Tibial nerve (tissue), 4 donors: ENCODE data around the gene C3orf52. TPM values are rescaled to one million over a fixed set of nuclear protein-coding genes. Genes with fewer than 3 reads are reported as not detected.

ENCODE experiments used
- DNase-seq, 2 donors: peaks; one replicate each; pipeline ENCODE4 v3.0.0-alpha.2; 2019; ENCODE audit warnings: low spot score in 2 of 2
- H3K27ac ChIP-seq, 4 donors: fragments of 200-600 bp; sonication (generic) in 3 of 4; one replicate each; pipeline ENCODE4 v1.5.1; 2017 to 2019; ENCODE audit warnings: mild to moderate bottlenecking in 1 of 4
- H3K27me3 ChIP-seq, 2 donors: fragments of 200-600 bp; sonication (generic) in 1 of 2; one replicate each; pipeline versions ENCODE4 v1.5.1 to v1.6.0; 2017 to 2019
- H3K36me3 ChIP-seq, 3 donors: fragments of 200-600 bp; sonication (generic); one replicate each; pipeline ENCODE4 v1.5.1; 2018 to 2019
- H3K4me1 ChIP-seq, 4 donors: fragments of 200-600 bp; sonication (generic) in 3 of 4; one replicate each; pipeline ENCODE4 v1.5.1; 2017 to 2019
- H3K4me3 ChIP-seq, 4 donors: fragments of 200-600 bp; sonication (generic) in 3 of 4; one replicate each; pipeline ENCODE4 v1.5.1; 2017 to 2019; ENCODE audit warnings: mild to moderate bottlenecking in 1 of 4, moderate library complexity in 1 of 4
- H3K9me3 ChIP-seq, 4 donors: fragments of 200-600 bp; sonication (generic) in 3 of 4; one replicate each; pipeline ENCODE4 v1.5.1; 2017 to 2019
- CTCF ChIP-seq, 5 experiments: fragments of 200-600 bp in 3 of 5; fragments of 450-650 bp in 2 of 5; sonication (generic) in 3 of 5; IDR thresholded peaks; one replicate each; pipeline ENCODE4 v1.5.1; 2016 to 2019; ENCODE audit warnings: antibody characterized with exemption in 5 of 5, mild to moderate bottlenecking in 3 of 5, moderate library complexity in 2 of 5
- EP300 ChIP-seq, 2 donors: sonication (generic); formaldehyde crosslinking; IDR thresholded peaks; one replicate each; pipeline ENCODE4 v1.6.1; 2017; ENCODE audit warnings: antibody characterized with exemption in 2 of 2, mild to moderate bottlenecking in 1 of 2
- POLR2A ChIP-seq, 2 donors: fragments of 450-650 bp; IDR thresholded peaks; one replicate each; pipeline ENCODE4 v1.6.1; 2017; ENCODE audit warnings: antibody characterized with exemption in 2 of 2, mild to moderate bottlenecking in 2 of 2, moderate library complexity in 2 of 2
- WGBS, 2 donors: methylation state at CpG; one replicate each; pipeline ENCODE4 v1.1.5; 2018; 5-methylcytosine and 5-hydroxymethylcytosine counted together
- total RNA-seq, 4 donors: library from RNA; depleted of rRNA; stranded (reverse); fragments of >200 nt; gene quantifications; one replicate each; pipeline ENCODE4 v1.1.0, GENCODE V29; 2016

C3orf52 gene
- total RNA-seq, 4 donors from 2014 or later = 0.98 to 8.5 (median 5.6) TPM

- no peak overlapping the region for H3K4me3 ChIP-seq
- TF ChIP-seq CTCF (IDR thresholded peaks at IDR 0.05) = no peak
- TF ChIP-seq EP300 (IDR thresholded peaks at IDR 0.05) = no peak
- no peak for TF ChIP-seq POLR2A (IDR thresholded peaks at IDR 0.05)
- WGBS, 2 donors = 69 to 76% methylated on average over 7 of the region's 7 CpGs
- H3K27me3 ChIP-seq = no peaks in the 10 kb centered on the region
- peaks cover 0 to 19% (median 5%) of the 10 kb centered on the region in 4 donors for H3K4me1 ChIP-seq
- H3K27ac ChIP-seq = no peak overlapping the region
- H3K9me3 ChIP-seq = no peaks in the 10 kb centered on the region
- no peak for DNase-seq
- H3K36me3 ChIP-seq = no peaks in the 10 kb centered on the region
Measured at GRCh38 chr3:112128843-112129727, 42.9 kb downstream of the C3orf52 start.

- Histone ChIP-seq H3K27ac (no peak overlapping the region), H3K4me1 (peaks cover 0 to 19% (median 5%) of the 10 kb centered on the region in 4 donors), H3K9me3 (no peaks in the 10 kb centered on the region), H3K27me3 (no peaks in the 10 kb centered on the region), H3K4me3 (no peak overlapping the region), H3K36me3 (no peaks in the 10 kb centered on the region)
- 94 to 97% methylated on average over 4 of the region's 4 CpGs for WGBS, 2 donors
- TF ChIP-seq CTCF (IDR thresholded peaks at IDR 0.05) (no peak), POLR2A (IDR thresholded peaks at IDR 0.05) (no peak), EP300 (IDR thresholded peaks at IDR 0.05) (no peak)
- no peak for DNase-seq
Measured at GRCh38 chr3:112129925-112130637, 43.9 kb downstream of the C3orf52 start.

- TF ChIP-seq POLR2A (IDR thresholded peaks at IDR 0.05) (no peak), EP300 (IDR thresholded peaks at IDR 0.05) (no peak), CTCF (IDR thresholded peaks at IDR 0.05) (no peak)
- WGBS, 2 donors = 89 to 94% methylated on average over 3 of the region's 3 CpGs
- peaks cover 0 to 19% (median 5%) of the 10 kb centered on the region in 4 donors for H3K4me1 ChIP-seq
- no peak for DNase-seq
- no peak overlapping the region for H3K27ac ChIP-seq
- no peaks in the 10 kb centered on the region for H3K9me3 ChIP-seq
- no peaks in the 10 kb centered on the region for H3K27me3 ChIP-seq
- H3K36me3 ChIP-seq = no peaks in the 10 kb centered on the region
- H3K4me3 ChIP-seq = no peak overlapping the region
Measured at GRCh38 chr3:112130638-112130993, 44.4 kb downstream of the C3orf52 start.

GRCh38 chr3:112131111-112131510 is 44.9 kb downstream of the C3orf52 start:
- 93 to 97% methylated on average over 3 of the region's 3 CpGs for WGBS, 2 donors

More at GRCh38 chr3:112131111-112131510, 44.9 kb downstream of the C3orf52 start:
- H3K27ac ChIP-seq = no peak overlapping the region
- no peaks in the 10 kb centered on the region for H3K36me3 ChIP-seq
- no peaks in the 10 kb centered on the region for H3K9me3 ChIP-seq
- peaks cover 0 to 18% (median 5%) of the 10 kb centered on the region in 4 donors for H3K4me1 ChIP-seq
- no peak for DNase-seq
- H3K27me3 ChIP-seq = no peaks in the 10 kb centered on the region
- no peak overlapping the region for H3K4me3 ChIP-seq
- TF ChIP-seq CTCF (IDR thresholded peaks at IDR 0.05) = no peak
- no peak for TF ChIP-seq EP300 (IDR thresholded peaks at IDR 0.05)
- TF ChIP-seq POLR2A (IDR thresholded peaks at IDR 0.05) = no peak
